NCI-H82 treated with DMSO at 0.1 percent for 48 hours (cell line): Measurements from ENCODE around the gene LIMS2.

ENCODE experiments used
- DNase-seq: peaks from one replicate; lab custom pipeline; 2025; ENCODE audit not compliant: unreplicated experiment; lab: John Stamatoyannopoulos, UW

LIMS2 gene

GRCh38 chr2:127624756-127625571 lies 50.4 kb downstream of the LIMS2 start:
- no peak for DNase-seq

DNA sequence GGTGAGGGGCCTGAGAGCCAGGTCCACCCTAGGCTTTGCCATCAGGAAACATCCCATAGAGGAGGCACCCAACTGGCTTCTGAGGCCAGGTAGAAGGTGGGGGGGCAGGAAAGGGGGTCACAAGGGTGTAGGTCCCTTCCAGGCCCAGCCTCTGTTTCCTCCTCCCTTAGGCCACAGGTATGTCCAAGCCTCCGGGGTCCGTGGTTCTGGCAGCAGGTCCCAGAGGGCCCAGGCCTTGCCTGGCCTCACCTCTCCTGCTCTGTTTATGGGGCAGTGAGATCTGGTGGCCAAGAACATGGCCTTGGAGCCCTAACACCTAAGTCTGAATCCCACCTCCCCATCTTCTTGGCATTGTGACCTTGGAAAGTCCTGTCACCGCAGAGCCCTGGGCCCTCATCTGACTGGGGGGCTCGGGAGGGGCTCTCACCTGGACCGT lies 51.0 kb downstream of the LIMS2 start:
- no peak for DNase-seq

DNA sequence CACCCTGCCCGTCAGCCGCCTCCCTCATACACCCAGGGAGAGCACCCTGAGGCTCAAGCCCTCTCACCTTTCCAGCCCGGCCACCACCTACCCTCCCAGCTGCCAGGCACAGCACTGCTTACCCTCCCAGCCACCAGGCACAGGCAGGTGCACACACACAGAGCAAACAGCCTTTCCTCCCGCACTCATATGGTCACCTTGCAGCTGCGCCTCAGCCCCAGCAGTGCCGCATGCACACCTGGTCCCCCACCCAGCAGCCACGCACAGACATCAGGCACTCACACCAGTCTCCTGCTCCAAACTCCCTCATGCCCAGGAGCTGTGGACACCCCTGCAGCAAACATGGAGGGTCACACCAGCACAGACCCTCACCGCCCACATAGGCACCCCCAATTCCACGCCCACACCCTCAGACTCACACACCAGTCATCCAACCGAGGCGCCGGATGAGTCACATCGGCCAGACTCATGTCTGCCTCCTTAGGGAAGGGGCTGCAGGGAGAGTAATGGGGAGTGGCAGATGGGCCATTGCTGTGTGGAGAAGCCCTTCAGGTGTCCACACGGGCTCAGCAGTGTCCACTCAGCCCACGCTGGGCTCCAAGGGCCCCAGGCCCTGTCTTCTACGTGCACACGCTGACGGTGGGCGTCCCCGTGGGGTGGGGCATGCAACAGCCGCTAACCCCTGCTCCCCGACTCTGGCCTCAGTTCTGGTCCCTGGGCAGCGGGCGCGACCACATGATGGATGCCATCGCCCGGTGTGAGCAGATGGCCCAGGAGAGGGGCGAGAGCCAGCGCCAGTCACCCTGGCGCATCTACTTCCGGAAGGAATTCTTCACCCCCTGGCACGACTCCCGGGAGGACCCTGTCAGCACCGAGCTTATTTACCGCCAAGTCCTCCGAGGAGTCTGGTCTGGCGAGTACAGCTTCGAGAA lies 51.7 kb downstream of the LIMS2 start:
- DNase-seq: no peak

GRCh38 chr2:127622561-127623387 lies 52.6 kb downstream of the LIMS2 start:
- no peak for DNase-seq

GRCh38 chr2:127621981-127622431 lies 53.3 kb downstream of the LIMS2 start:
- no peak for DNase-seq

- no peak for DNase-seq
Observed at GRCh38 chr2:127620866-127621265, 54.5 kb downstream of the LIMS2 start.

GRCh38 chr2:127619877-127620705 lies 55.2 kb downstream of the LIMS2 start:
- DNase-seq: no peak

DNA sequence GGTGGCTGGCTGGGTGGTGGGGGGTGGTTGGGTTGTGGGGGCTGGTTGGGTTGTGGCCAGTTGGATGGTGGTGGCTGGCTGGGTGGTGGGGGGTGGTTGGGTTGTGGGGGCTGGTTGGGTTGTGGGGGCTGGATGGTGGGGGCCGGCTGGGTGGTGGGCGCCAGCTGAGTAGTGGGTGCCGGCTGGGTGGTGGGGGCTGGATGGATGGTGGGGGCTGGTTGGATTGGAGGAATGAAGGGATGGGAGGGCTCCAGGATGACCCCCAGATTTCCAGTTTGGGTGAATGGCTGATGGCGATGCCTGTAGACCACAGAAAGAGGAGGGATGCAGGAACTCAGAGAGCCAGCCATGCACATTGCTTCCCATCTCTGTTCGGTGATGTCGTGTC lies 56.1 kb downstream of the LIMS2 start:
- no peak for DNase-seq

GRCh38 chr2:127618551-127619202 lies 56.7 kb downstream of the LIMS2 start:
- no peak for DNase-seq

DNA sequence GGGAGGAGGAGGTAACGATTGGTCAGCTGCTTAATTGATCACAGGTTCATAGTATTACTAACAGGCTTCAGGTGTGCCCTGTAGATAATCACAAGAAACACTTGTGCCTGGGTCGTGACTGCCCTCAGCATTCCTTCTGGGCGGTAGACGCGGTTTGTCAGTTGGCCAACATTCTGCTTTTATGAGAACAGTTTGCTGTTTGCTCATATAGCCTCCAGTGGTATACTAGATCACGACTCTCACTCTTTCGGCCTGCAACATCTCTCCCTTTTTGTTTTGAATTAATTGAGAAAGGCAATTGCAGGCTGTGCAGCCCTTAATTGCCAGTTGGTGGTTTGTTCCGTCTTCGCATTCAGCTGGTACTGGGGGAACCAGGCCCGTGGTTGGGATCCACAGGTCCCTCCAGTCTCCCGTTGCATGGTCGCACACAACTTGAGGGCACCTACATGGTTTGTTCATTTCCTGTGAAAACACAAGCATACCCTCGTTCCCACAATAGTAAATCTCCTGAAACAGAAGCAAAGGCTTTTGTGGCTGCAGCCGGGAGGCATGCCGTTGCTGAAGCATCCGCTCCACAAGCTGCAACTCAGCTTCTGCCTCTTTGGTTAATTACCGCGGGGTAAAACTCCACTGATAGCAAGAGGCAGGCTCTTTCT lies 59.7 kb downstream of the LIMS2 start:
- no peak for DNase-seq

DNA sequence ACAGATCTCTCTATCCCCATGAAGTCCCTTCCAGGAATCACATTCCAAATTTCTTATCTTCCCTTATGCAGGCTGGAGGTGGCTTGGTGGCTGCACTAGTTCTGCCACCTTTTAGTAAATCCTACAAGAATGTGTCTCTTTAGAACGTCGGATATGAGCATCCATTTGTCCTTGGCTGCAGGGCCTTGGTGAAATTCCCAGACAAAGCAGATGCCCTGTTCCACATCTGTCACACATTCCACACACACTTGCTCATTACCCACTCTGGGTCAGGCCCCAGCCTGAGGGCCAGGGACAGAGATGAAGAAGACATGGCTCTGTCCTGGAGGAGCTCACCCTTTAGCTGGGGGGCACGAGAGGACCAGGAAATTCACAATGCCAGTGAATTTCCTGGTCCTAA lies 60.6 kb downstream of the LIMS2 start:
- no peak for DNase-seq

DNA sequence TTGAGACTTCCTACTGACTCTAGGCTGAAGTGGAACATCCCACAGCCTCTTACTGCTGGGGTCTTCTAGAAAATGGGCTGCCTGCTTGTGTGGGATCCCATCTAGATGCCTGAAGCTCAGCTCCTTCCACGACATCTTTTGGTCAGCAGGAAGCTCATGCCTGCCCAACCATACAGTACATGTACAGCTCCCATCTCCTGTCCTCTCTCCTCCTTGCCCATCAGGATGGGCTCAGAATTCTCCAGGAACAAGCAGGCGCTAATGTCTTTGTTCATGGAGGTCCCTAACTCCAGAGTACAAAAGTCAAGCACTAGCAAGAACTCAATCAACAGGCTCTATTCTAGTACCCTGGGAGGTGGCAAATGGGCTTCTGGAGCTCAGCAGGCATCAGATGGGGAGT lies 61.1 kb downstream of the LIMS2 start:
- no peak for DNase-seq

- DNase-seq: no peak
Observed at GRCh38 chr2:127612111-127612822, 63.1 kb downstream of the LIMS2 start.

DNA sequence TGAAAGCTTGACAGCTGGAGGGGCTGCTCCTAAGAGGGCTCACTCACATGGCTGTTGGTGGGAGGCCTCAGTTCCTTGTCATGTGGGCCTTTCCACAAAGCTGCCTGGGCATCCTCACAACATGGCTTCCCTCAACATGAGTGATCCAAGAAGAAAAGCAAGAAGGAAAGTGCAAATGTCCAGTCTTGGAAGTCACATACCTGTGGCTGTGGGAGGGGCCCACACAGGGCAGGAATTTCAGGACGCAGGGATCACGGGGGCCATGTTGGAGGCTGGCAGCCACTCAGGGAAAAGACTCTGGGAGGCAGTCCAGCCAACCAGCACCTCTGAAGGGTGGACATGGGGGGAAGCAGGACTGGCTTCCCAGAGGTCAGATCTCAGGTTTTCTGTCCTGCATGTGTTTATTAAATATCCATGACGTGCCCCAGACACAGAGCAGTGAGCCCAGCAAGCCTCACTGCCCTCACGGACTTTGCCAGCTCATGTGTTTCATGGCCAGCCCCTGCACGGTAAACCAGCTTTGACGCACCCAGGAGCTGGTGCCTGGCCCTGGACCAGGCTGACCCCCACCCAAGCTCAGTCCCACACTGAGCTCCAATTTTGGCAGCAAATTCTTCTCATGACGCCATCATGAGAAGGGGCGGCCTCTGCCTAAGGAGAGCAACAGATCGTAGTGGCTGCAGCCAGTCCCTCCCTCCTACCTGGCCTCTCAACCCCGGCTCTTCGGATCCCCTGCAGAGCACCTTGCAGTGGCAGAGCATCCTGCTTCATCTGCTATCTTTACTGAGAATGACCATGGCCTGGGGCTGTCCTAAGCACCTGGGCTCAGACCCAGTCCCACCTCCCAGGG lies 64.0 kb downstream of the LIMS2 start:
- no peak for DNase-seq

DNA sequence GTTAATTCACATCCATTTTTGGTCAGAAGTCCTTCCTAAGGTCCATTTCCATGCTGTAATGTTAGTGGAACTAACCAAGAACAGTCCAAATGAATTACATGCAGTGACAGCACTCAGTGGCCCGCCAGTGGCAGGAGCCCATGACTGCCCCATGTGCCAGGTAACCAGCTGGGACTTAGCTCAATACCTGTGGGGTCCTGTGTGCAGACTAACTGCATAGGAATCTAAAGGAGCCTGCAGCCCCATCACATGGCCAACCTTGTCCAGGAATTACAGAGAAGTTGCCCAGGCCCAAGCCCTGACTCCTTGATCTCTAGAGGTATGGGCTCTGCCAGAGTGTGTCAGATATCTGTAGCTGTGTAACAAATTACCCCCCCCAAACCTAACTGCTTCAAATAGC lies 64.8 kb downstream of the LIMS2 start:
- no peak for DNase-seq

DNA sequence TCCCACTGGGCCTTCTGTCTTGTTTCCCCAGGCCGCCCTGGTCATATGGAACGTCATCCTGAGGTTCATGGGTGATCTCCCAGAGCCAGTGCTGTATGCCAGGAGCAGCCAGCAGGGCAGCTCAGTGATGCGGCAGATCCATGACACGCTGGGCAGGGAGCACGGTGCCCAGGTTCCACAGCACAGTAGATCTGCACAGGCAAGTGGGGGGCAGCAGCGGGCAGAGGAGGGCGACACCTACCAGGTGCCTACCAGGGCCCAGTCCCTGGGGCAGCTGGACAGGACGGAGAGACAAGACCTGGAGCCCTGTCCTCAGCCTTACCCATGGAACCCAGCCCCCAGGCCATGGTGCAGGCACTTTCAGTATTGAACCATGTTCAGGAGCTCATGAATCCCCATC lies 65.5 kb downstream of the LIMS2 start:
- no peak for DNase-seq

GRCh38 chr2:127609031-127609751 lies 66.1 kb downstream of the LIMS2 start:
- no peak for DNase-seq
